HL-60 (cell line): ENCODE results near the gene DENND5A.
"Not testable (repeated sequence)": the region's sequence is repeated elsewhere in the genome, so short reads cannot be mapped to it uniquely, and the experiment has no call there.

Source experiments
- DNase-seq, 2 experiments: peaks; one replicate each; pipeline ENCODE4 v3.0.0-alpha.2; 2010 to 2020; ENCODE audit warnings: low read depth in 1 of 2, low spot score in 1 of 2
- H3K27ac ChIP-seq: fragments of 250-450 bp; sonication (Bioruptor Pico); replicated peaks from 2 replicates; pipeline ENCODE4 v1.5.1; 2020; ENCODE audit warnings: mild to moderate bottlenecking, moderate library complexity
- H3K27me3 ChIP-seq: fragments of 250-450 bp; sonication (Bioruptor Pico); 2 replicates; pipeline ENCODE4 v1.5.1; 2021; ENCODE audit warnings: mild to moderate bottlenecking, moderate library complexity; ENCODE audit not compliant: insufficient read depth, poor library complexity, severe bottlenecking
- H3K4me3 ChIP-seq: replicated peaks from 2 replicates; pipeline ENCODE4 v1.5.1; 2011; ENCODE audit warnings: mild to moderate bottlenecking, control low read depth, low read length; ENCODE audit not compliant: insufficient read depth
- GABPA ChIP-seq: IDR thresholded peaks from 2 replicates; pipeline ENCODE4 v1.6.1; 2012; ENCODE audit warnings: low read depth
- POLR2AphosphoS5 ChIP-seq: IDR thresholded peaks from 2 replicates; pipeline ENCODE4 v1.6.1; 2012; ENCODE audit warnings: low read depth
- SPI1 ChIP-seq: IDR thresholded peaks from 2 replicates; pipeline ENCODE4 v1.6.1; 2012; ENCODE audit warnings: low read depth, mild to moderate bottlenecking, borderline replicate concordance
- TF ChIP-seq, protein P1 (sequence below): IDR thresholded peaks from one replicate; pipeline ENCODE4 v1.5.1; 2011; ENCODE audit warnings: low read length, control low read depth, inconsistent platforms; ENCODE audit not compliant: insufficient read depth
- TF ChIP-seq, protein P2 (sequence below): IDR thresholded peaks from 2 replicates; pipeline ENCODE4 v1.6.1; 2012; ENCODE audit warnings: low read depth; ENCODE audit not compliant: insufficient replicate concordance

DENND5A gene

DNA sequence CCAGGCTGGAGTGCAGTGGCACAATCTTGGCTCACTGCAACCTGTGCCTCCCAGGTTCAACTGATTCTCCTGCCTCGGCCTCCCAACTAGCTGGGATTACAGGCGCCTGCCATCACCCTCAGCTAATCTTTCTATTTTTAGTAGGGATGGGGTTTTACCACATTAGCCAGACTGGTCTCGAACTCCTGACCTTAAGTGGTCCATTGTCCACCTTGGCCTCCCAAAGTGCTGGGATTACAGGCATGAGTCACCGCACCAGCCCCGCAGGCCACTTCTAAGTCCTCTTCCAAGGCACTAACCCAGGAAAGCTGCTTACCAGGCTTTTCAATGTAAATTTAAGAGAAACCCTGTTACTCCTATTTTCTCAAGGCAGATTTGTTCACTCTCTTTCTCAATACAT is 50.4 kb downstream of the DENND5A start:
- Histone ChIP-seq H3K4me3 (no peak overlapping the region), H3K27ac (no peak overlapping the region), H3K27me3 (no peaks in the 10 kb centered on the region)
- DNase-seq = no peak
- no peak for TF ChIP-seq POLR2AphosphoS5
- TF ChIP-seq, protein P1, sequence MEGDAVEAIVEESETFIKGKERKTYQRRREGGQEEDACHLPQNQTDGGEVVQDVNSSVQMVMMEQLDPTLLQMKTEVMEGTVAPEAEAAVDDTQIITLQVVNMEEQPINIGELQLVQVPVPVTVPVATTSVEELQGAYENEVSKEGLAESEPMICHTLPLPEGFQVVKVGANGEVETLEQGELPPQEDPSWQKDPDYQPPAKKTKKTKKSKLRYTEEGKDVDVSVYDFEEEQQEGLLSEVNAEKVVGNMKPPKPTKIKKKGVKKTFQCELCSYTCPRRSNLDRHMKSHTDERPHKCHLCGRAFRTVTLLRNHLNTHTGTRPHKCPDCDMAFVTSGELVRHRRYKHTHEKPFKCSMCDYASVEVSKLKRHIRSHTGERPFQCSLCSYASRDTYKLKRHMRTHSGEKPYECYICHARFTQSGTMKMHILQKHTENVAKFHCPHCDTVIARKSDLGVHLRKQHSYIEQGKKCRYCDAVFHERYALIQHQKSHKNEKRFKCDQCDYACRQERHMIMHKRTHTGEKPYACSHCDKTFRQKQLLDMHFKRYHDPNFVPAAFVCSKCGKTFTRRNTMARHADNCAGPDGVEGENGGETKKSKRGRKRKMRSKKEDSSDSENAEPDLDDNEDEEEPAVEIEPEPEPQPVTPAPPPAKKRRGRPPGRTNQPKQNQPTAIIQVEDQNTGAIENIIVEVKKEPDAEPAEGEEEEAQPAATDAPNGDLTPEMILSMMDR = no peak
- TF ChIP-seq SPI1 = no peak
- no peak for TF ChIP-seq GABPA
- TF ChIP-seq, protein P2, sequence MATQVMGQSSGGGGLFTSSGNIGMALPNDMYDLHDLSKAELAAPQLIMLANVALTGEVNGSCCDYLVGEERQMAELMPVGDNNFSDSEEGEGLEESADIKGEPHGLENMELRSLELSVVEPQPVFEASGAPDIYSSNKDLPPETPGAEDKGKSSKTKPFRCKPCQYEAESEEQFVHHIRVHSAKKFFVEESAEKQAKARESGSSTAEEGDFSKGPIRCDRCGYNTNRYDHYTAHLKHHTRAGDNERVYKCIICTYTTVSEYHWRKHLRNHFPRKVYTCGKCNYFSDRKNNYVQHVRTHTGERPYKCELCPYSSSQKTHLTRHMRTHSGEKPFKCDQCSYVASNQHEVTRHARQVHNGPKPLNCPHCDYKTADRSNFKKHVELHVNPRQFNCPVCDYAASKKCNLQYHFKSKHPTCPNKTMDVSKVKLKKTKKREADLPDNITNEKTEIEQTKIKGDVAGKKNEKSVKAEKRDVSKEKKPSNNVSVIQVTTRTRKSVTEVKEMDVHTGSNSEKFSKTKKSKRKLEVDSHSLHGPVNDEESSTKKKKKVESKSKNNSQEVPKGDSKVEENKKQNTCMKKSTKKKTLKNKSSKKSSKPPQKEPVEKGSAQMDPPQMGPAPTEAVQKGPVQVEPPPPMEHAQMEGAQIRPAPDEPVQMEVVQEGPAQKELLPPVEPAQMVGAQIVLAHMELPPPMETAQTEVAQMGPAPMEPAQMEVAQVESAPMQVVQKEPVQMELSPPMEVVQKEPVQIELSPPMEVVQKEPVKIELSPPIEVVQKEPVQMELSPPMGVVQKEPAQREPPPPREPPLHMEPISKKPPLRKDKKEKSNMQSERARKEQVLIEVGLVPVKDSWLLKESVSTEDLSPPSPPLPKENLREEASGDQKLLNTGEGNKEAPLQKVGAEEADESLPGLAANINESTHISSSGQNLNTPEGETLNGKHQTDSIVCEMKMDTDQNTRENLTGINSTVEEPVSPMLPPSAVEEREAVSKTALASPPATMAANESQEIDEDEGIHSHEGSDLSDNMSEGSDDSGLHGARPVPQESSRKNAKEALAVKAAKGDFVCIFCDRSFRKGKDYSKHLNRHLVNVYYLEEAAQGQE = no peak

DNA sequence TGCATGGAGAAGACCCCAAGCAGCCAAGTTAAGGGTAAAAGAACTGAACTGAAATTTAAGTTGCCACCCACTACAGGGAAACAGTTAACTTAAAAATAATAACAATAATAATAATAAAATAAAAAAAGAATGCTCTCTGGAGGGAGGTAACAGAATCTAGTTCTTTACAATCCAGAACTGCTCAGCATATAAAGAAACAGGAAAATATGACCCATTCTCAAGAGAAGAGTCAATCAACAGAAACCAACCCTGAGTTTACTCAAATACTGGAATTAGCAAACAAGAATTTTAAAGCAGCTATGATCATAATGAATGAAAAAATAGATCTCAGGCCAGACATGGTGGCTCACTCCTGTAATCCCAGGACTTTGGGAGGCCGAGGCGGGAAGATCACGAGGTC is 53.8 kb downstream of the DENND5A start:
- DNase-seq = no peak
- TF ChIP-seq, protein P1 = no peak
- TF ChIP-seq GABPA = no peak

DNA sequence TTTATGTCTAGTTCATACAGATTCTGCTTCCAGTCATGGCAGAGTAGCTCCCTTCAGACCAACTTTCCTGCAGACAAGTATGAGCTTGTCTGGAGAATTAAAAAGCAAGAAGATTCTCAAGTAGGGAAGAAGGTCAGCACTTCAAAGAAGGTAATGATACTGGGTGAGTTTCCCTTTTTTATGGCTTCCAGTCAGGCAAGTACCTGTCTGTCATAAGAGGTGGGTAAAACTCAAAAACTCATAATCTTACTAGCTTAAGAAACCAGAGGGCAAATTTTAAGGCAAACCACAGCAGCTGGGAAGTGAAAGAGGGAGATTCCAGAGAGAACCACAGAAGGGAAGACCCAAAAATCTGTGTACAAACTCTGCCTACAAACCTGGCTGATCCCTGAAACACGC is 54.2 kb downstream of the DENND5A start:
- no peak overlapping the region for H3K27ac ChIP-seq

More for the DNA sequence above, 53.8 kb downstream of the DENND5A start:
- Histone ChIP-seq H3K27ac (no peak overlapping the region), H3K4me3 (no peak overlapping the region), H3K27me3 (no peaks in the 10 kb centered on the region)

DNA sequence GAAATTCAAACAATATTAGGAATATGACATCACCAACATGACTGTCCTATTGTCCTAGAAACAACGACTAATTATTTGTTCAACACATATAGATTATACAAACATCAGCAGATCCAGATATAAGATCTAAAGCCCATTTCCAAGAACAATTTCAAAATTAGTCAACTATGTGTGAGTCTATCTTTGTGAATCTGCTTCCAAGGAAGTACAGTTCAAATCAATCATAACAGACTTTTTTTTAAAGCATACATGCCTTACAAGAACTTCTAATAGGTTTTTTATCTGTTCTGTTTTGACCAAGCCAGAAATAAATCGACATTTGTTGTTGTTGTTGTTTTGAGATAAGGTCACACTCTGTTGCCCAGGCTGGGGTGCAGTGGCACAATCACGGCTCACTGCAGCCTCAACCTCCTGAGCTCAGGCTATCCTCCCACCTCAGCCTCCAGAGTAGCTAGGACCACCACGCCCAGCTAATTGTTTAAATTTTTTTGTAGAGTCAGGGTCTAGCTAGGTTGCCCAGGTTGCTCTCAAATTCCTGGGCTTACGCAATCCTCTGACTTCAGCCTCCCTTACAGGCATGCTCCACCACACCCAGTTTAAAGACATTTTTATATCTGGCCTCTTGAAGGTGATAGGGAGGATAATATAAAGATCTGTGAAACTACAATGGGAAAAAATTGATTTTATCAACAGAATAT is 54.8 kb downstream of the DENND5A start:
- Histone ChIP-seq H3K27me3 (no peaks in the 10 kb centered on the region), H3K27ac (no peak overlapping the region), H3K4me3 (no peak overlapping the region)
- DNase-seq = no peak
- TF ChIP-seq, protein P2 = no peak

More for the DNA sequence above, 54.2 kb downstream of the DENND5A start:
- Histone ChIP-seq H3K4me3 (no peak overlapping the region), H3K27me3 (no peaks in the 10 kb centered on the region)
- no peak for DNase-seq
- TF ChIP-seq SPI1 (no peak), GABPA (no peak)
- TF ChIP-seq, protein P2 = no peak

DNA sequence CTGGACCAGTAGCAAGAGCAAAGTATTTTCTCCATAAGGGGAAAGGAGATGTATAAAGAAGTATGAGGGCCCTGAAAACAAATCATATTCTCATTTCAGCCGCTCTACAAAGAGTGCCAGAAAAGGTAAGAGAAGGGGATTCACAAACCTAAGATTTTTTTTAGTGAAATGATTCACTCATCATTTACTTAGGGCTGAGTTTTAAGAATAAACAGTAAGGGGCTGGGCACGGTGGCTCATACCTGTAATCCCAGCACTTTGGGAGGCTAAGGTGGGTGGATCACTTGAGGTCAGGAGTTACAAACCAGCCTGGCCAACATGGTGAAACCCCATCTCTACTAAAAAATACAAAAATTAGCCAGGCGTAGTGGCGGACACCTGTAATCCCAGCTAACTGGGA is 55.5 kb downstream of the DENND5A start:
- not testable (repeated sequence) for H3K27ac ChIP-seq, H3K4me3 ChIP-seq, H3K27me3 ChIP-seq, DNase-seq
